Upper lobe of left lung (tissue), 4 donors: Measurements from ENCODE around the gene DNA2.

Experiments used
- EP300 ChIP-seq, 4 donors: sonication (generic); formaldehyde crosslinking; IDR thresholded peaks; one replicate each; pipeline ENCODE4 v1.5.1; 2017; ENCODE audit warnings: antibody characterized with exemption in 4 of 4, control low read depth in 2 of 4
- POLR2A ChIP-seq, 4 donors: fragments of 450-650 bp; IDR thresholded peaks; one replicate each; pipeline ENCODE4 v1.5.1; 2016 to 2017; ENCODE audit warnings: antibody characterized with exemption in 4 of 4, mild to moderate bottlenecking in 2 of 4
- POLR2AphosphoS5 ChIP-seq, 2 donors: sonication (generic); formaldehyde crosslinking; IDR thresholded peaks; one replicate each; pipeline ENCODE4 v1.5.1; 2017; ENCODE audit warnings: antibody characterized with exemption in 2 of 2
- TF ChIP-seq, protein P1 (sequence below), 6 experiments: fragments of 450-650 bp in 4 of 6; fragments of 200-600 bp in 2 of 6; sonication (generic) in 2 of 6; IDR thresholded peaks; one replicate each; pipeline ENCODE4 v1.5.1; 2016 to 2019; ENCODE audit warnings: antibody characterized with exemption in 6 of 6

DNA sequence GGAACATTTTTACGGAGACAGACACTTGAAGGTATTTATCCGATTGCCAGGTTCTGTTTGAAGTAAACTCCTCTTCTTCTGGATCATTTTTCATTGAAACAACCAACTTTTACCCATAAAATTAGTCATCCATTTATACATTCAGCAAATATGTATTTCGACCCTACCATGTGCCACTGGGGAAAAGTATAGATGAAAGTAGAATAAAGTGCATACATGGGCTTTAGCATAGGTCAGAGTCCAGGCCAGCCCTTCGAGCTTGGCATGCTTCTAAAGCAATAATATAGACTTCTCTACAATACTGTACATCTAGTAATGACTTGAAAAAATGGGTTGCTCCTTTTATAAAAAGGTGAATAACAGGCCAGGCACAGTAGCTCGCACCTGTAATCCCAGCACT, 45.4 kb upstream of the DNA2 start:
- TF ChIP-seq, protein P1, sequence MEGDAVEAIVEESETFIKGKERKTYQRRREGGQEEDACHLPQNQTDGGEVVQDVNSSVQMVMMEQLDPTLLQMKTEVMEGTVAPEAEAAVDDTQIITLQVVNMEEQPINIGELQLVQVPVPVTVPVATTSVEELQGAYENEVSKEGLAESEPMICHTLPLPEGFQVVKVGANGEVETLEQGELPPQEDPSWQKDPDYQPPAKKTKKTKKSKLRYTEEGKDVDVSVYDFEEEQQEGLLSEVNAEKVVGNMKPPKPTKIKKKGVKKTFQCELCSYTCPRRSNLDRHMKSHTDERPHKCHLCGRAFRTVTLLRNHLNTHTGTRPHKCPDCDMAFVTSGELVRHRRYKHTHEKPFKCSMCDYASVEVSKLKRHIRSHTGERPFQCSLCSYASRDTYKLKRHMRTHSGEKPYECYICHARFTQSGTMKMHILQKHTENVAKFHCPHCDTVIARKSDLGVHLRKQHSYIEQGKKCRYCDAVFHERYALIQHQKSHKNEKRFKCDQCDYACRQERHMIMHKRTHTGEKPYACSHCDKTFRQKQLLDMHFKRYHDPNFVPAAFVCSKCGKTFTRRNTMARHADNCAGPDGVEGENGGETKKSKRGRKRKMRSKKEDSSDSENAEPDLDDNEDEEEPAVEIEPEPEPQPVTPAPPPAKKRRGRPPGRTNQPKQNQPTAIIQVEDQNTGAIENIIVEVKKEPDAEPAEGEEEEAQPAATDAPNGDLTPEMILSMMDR (IDR thresholded peaks at IDR 0.05) = no peak
- TF ChIP-seq EP300 (IDR thresholded peaks at IDR 0.05) (no peak), POLR2A (IDR thresholded peaks at IDR 0.05) (no peak), POLR2AphosphoS5 (IDR thresholded peaks at IDR 0.05) (no peak)
